DMS53 treated with DMSO at 0.1 percent for 48 hours (cell line): ENCODE results near the gene OXCT1.
"Not testable (repeated sequence)": the region's sequence is repeated elsewhere in the genome, so short reads cannot be mapped to it uniquely, and the experiment has no call there.

Experiments
- DNase-seq: peaks from one replicate; lab custom pipeline; 2025; ENCODE audit not compliant: unreplicated experiment; lab: John Stamatoyannopoulos, UW

OXCT1 gene

DNA sequence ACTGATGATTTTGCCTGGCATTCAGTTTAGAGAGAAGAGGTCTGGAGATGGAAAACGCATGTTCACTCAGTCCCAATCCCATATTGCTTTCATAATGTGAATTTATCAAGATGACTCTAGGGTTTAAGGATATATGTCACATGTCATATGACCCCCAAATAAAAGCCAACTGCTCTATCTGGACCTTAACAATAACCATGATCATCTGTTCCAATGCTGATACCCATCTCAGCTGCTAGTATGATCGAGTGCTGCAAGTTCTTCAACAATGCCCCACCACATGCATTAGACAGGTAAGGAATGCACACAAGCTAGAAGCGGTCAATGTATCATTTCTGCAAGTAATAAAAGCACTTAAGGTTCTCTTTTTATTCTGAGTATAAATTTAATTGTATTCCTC, 91.8 kb downstream of the OXCT1 start:
- DNase-seq: no peak

GRCh38 chr5:41776435-41776834, 93.8 kb downstream of the OXCT1 start:
- no peak for DNase-seq

- no peak for DNase-seq
Measured at GRCh38 chr5:41773799-41774198, 96.4 kb downstream of the OXCT1 start.

- DNase-seq: no peak
Measured at GRCh38 chr5:41772785-41773442, 97.3 kb downstream of the OXCT1 start.

DNA sequence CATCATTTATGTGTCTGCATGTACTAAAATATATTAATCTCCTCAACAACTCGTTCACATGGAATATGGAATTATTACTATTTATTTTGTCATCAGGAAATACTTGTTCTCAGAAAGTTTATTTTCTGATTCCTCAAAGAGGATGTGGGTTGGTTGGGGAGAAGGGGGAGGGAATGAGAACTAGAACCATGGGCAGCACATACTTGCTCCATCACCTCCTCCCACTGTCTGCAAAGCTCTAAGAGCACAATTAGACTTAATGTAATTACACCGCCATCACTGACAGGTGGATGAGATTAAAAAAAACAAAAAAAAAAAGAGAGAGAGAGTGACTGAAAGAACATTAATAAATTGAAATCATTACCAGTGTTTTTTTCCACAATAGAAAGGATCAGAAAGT, 98.2 kb downstream of the OXCT1 start:
- no peak for DNase-seq

GRCh38 chr5:41770799-41771198, 99.4 kb downstream of the OXCT1 start:
- no peak for DNase-seq

DNA sequence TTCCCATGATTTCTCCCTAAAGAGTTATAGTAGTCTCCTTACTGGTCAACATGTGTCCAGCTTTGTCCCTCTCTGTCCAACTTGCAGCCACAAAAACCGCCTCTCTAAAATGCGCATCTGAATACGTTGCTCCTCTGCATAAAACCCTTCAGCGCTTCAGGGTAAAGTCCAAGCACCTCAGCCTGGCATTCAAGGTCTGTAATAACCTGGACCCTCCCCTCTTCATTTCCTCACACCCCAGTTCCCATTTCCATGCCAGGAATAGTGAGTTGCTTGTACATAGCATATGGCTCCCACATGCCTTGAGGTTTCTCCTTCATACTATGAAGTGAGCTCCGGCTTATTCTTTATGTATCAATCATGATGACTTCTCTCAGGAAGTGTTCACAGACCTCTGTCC, 101.5 kb downstream of the OXCT1 start:
- no peak for DNase-seq

- no peak for DNase-seq
Measured at GRCh38 chr5:41764650-41765049, 105.6 kb downstream of the OXCT1 start.

GRCh38 chr5:41763574-41763973, 106.7 kb downstream of the OXCT1 start:
- DNase-seq: no peak

DNA sequence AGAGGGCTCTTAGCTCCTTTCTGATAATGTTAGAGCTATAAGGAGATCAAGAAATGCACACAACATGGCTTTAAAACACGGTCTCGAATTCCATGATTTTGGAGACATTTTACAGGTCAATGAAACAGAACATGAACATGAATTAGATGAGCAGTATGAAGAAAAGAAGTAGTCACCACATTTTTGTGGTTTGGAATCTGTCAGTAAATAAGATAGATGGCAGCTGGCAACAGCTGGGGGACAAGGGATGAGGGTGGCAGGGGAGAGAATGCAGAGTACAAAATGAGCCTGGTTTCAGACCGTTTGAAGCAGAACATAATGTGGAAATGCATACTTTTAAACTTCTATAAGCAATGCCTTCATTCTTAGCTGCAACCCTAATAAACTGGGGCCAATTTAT, 107.1 kb downstream of the OXCT1 start:
- DNase-seq: no peak

DNA sequence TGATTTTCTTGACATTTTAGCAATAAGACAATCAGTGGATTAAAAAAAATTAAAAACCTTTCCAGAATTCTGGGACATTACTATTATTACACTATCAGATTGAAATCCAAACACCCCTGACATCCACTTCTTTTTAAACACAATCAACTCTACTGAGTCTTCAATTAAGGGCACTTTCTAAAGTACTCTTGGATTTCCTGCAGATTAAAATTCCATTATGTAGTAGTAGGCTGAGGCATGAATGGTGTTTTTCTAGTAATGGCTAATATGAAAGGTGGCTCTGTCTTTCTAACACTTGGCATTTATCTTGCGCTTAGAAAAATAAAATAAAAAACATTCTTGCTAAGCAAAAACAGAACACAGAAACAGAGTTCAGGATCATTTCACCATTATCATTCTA, 107.8 kb downstream of the OXCT1 start:
- DNase-seq: no peak

- DNase-seq: no peak
Measured at GRCh38 chr5:41761663-41762062, 108.6 kb downstream of the OXCT1 start.

- no peak for DNase-seq
Measured at GRCh38 chr5:41755705-41756104, 114.5 kb downstream of the OXCT1 start.

DNA sequence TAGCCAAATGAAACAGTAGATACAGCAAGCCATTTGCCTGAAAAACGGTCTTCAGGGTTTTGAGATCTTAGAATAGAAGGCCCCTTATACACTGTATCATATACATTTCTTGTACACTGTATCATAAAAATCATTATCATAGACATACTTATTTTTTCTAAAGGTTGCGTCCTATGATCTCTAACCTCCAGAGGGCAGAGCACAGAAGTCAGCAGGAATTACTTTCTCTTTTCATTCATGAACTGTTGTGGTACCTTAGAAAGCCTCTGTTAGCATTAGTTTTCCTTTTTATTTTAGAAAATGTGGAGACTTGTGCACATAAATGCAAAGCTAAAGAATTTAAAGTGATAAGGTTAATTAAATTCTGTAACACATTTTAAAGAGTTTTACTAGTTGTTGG, 115.4 kb downstream of the OXCT1 start:
- DNase-seq: no peak

- no peak for DNase-seq
Measured at GRCh38 chr5:41751867-41752266, 118.4 kb downstream of the OXCT1 start.

DNA sequence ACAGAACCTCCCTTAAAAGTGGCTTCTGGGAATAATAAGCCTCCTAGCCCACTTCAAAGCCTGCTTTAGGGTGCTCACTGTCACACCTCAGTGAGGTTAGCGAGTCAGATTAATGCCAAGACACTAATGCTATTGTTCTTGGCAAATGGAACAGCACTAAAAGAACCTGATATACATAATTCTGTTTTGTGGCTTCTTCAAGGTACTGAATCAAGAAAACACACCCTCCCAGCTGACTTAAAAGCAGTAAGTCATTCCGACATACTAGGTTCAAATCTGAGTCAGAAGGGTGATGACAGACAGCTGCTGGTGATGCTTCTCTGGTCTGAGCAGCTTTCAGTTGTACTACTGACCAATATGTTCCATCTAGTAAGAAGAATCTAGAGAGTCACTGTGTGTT, 121.6 kb downstream of the OXCT1 start:
- DNase-seq: no peak

GRCh38 chr5:41747708-41748107, 122.5 kb downstream of the OXCT1 start:
- no peak for DNase-seq

GRCh38 chr5:41747301-41747700, 122.9 kb downstream of the OXCT1 start:
- DNase-seq: no peak

DNA sequence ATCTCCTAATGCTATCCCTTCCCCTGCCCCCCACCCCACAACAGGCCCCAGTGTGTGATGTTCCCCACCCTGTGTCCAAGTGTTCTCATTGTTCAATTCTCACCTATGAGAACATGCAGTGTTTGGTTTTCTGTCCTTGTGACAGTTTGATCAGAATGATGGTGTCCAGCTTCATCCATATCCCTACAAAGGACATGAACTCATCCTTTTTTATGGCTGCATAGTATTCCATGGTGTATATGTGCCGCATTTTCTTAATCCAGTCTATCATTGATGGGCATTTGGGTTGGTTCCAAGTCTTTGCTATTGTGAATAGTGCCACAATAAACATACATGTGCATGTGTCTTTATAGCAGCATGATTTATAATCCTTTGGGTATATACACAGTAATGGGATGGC, 127.6 kb downstream of the OXCT1 start:
- not testable (repeated sequence) for DNase-seq

GRCh38 chr5:41738710-41739354, 131.4 kb downstream of the OXCT1 start:
- DNase-seq: no peak

- no peak for DNase-seq
Measured at GRCh38 chr5:41736641-41737040, 133.6 kb downstream of the OXCT1 start.

- no peak for DNase-seq
Measured at GRCh38 chr5:41735213-41735612, 135.0 kb downstream of the OXCT1 start.

GRCh38 chr5:41729381-41729780, 140.8 kb downstream of the OXCT1 start:
- DNase-seq: not testable (repeated sequence)
